HUDEP-2 (cell line): ENCODE measurements around the gene PXDN.

Experiments used
- DNase-seq, 76 experiments: peaks; one replicate each; lab custom pipeline; 2025; ENCODE audit not compliant: unreplicated experiment in 76 of 76; lab: John Stamatoyannopoulos, UW

Gene PXDN

DNA sequence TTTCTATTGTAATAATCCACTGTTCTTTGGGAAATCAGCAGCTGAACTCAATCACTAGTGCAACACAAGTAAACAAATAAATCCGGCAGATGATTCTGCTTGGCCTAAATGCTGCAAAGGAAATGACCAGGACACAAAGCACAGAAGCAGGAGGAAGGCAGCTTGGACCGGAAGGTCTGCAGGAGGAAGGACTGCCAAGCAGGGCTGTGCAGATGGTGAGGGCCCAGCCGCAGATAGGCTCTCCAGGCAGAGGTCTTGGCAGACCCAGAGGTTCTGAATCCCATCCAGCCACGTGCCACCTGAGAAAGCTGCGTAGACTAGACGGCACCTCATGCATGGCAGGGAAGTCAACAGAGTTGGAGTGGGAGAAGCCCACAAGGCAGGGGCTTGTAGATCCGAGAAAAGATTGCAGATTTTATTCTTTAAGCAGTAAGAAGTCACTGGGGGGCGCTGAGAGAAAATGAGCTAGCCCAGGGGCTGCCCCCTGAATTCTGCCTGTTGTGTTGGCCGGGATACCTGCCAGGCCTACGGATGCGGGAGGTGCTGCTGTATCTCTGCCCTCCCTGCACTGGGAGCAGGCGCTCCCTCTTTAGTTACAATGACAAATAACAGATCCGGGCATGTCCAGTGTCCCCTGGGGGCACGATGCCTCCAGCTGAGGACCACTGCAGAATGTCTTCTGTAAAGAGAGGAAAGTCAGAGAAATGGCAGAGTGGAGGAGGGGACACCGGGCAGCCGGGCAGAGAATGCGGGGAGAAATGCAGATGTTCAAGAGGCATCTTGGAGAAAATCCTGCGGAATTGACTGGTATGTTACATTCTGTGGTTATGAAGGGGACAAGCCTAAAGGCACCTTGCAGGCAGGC lies 153.5 kb downstream of the PXDN start:
- no peak for DNase-seq

DNA sequence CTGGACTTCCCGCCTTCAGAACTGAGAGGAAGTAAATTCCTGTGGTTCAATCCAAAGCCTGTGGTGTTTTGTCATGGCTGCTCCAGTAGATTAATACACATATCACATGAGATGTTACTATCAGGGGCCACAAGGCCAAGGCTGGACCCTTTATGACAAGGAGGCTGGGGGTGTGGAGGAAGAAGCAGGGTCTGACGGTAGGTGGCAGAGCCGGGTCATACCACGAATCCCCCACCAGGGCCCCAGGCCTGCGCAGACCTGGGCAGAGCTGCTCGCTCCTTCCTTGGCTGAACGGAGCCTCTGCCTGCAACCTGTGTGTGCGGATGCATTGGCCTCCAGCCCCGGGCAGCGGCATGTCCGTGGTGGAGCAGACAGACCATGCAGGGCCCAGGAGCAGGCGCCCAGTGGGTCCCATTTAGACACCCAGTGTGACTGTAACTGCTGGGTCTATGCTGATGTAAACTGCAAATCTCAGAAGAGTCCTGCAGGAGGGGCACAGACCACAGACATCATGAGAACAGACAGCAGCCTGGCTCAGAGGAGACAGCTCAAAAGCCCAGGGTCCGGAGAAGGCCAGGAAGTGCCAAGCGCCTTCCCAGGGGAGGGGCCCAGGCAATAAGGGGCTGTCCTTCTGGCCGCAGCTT lies 155.2 kb downstream of the PXDN start:
- DNase-seq, result no peak

DNA sequence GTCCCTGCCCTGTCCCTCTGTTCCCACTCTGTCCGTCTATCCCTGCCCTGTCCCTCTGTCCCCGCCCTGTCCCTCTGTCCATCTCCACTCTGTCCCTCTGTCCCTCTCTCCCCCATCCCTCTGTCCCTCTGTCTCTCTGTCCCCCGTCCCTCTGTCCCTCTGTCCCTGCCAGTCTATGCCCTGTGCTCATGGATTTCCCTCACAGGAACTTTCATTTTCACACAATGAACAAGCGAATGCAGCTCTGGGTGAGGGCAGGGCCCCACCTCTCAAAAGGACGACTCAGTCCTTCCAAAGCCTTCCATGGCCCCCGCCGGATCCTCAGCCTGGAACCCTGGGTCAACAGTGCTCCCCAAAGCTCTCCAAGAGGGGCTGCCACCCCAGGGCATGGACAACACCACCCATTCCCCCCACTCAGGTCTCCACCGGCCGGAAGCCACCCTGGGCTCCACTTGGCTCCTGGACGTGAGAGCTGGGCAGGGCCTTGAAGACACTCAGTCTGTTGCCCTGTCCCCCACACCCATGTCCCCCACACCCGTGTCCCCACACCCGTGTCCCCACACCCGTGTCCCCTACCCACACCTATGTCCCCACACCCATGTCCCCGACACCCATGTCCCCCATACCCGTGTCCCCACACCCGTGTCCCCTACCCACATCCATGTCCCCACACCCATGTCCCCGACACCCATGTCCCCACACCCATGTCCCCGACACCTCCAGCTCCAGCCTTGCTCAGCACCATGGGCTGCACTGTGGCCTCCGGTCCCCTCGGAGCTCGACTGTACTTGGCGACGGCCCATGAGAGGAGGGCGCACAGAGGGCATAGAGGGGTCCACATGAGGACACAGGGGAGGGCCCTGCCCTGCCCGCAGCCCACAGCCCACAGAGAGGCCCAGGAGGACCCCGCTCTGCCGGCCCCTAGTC lies 156.0 kb downstream of the PXDN start:
- no peak for DNase-seq

DNA sequence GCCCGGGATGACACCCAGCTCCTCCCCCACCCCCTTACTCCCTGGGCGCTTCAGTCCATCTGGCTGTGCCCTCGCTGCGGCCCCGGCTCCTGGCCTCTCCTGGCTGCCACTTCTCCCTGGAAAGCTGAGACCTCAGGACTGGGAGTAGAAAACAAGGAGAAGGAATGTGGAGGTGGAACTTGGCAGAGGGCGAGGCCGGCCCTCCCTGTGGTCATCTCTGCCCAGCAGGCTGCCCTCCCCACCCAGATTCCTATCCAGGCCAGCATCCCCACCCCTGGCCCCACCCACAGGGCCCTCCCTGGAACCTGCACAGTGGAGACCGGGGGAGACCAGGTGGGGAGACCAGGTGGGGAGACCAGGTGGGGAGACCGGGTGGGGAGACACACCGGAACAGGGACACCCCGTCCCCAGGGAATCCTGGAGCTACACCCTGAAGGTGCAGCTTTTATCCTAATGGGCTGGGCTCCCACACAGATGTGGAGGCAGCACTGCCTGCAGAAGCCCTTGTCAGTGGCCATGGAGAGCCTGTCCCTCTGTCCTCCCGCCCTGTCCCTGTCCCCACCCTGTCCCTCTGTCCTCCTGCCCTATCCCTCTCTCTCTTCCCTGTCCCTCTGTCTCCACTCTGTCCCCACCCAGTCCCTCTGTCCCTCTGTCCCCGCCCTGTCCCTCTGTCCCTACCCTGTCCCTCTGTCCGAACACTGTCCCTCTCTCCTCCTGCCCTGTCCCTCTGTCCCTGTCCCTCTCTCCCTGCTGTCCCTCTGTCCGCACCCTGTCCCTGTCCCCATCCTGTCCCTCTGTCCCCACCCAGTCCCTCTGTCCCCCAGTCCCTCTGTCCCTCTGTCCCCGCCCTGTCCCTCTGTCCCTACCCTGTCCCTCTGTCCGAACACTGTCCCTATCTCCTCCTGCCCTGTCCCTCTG lies 157.1 kb downstream of the PXDN start:
- DNase-seq, result no peak

DNA sequence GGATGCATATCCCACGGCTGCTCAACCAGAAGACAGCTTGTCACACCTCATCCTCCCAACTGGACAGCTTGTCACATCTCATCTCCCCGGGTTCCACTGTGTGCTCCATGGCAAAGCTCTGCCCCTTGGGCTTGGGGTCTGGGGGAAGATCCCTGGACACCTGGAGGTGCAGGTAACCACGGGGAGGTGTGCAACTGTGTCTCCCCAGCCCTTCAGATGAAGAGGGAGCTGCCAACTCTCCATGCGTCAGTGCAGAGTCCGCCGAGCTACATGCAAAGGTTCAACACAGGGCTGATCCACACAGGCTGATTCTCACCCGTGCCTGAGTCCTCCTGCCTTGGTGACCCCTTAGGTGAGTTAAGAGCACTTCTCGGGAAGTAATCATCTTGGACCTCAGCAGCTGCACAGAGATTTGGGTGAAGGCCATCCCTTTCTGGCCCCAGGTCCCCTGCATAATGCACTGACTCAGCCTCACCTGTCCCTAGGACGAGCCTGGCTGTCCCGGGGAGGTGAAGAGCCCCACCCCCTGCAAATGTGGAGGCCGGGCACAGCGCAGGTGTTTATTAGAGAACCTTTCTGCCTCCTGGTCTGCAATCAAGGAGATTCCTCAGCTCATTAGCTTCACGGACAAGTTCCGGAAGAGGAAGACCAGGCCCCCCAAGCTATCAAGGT lies 157.9 kb downstream of the PXDN start:
- no peak for DNase-seq

DNA sequence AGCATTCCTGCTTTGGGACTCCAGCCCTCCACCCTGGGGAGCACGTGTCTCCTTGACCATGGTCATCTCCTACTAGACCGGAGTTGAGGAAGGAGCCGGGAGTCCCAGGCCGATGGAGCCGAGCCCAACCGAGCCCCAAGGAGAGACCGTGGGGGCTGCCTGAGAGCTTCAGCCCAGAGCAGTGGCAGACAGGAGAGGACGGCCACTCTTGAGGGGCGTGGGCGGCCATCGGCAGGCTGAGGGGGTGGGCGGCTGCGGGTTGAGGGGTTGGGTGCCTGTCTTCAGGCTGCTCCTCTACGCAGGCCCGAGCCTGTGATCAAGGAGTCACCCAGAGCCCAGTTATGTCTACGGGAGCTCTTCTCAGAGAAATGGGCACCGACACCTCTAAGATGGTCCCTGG lies 158.7 kb downstream of the PXDN start:
- no peak for DNase-seq

DNA sequence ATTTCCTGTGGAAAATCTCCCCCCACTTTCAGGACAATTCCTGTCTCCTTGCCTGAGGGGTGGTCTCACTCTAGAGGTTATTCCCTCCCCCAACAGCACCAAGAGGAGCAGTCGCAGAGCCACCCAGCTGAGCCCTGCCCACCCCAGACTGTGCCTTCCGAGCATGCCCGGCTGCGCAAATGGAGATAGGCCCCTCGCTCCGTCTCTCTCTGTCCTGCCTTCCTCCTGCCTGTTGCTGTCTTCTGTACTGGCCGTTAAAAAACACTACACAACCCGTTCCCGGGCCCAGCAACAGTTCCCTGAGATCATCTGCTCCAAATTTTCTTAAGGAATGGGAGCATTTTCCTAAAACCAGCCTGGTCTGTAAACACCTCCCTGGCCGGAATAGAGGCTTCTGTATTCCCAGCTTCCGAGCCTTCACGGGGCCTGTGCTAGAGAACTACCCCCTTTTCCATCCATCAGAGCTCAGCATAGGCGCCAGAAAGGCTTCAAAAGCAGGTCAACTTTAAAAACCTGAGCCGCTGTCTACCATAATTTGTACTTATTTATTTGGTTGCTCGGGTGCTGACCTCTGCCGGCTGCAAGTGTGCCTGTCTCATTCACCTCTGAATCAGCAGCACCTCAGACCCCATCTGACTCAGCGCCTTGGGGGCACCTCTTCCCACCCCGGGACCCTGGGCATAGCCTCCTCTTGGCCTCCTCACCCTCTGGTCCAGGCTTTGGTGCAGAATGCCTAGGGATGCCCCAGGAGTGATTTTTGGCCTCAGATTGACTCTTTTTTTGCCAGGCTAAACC lies 159.4 kb downstream of the PXDN start:
- DNase-seq, result no peak

DNA sequence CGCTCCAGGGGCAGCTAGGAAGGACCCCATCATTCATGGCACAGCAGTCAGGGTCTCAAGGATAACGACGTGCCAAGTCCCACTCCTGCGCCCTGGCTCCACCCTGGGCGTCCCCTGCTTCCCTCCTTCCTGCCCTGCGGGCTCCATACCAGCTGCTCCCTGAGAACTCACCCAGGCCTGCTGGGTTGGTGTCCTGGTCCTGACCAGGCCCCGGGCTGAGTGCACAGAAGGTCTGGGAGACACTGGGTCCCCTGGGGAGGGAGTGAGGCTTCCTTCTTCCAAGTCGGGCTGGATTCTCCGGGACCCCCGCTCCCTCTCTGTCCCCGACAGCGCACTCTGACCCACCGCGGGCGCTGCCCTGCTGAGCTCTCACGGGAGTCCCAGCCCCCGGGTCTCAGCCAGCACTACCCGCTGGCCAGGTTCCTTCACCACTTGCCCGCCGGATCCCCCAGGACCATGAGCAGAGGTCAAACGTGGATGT lies 160.2 kb downstream of the PXDN start:
- no peak for DNase-seq

DNA sequence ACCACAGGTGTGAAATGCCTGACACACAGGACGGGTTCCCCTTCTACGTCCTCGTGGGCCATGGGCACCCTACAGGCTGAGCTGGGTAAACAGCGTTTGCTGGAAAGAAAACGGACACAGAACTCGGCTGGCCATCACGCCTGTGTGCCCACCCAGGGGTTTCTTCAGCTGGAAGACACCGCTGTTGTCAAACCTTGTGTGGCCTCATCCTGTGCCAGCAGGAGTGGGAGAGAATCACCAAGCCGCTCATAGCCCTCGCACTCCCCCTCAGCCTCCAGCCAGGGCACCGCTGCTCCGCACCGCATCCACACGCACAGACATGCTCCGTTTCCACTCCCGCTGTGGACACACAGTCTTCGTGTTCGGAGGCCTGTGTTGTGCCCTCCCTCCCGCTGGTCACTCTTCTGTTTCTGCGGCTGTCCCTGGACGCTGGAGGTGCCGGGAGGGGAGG lies 161.4 kb downstream of the PXDN start:
- DNase-seq, result no peak

DNA sequence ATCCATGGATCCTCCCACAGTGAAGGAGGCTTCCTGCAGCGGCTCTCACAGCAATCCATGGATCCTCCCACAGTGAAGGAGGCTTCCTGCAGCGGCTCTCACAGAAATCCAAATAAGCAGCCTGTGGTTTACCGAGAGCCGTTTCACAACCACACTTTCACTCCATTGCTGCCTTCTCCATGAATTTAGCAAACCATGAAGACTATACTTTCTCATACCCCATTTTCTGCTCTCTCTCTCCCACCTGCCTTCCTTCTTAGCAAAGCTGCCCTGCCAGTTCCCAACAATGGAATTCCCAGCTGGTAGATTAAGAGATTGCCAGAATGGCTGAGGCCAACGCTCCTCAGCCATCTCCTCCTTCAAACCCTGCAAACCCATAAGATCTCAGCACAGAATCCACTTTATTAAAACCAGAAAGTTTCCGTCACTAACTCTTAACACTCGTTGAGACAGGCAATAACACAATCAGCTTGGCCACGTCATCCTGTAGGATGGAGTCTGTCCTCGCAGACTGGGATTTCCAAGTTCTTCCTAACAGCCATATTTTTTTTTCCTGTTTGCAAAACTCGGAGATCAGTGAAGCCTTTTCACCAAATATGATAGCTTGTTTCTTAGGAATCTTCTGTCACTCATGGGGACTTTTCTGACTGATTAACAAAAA lies 162.2 kb downstream of the PXDN start:
- no peak for DNase-seq
